Ramos (cell line): ENCODE measurements around the gene ANXA6.

Source experiments
- in situ Hi-C: fragments of 300-500 bp; cut with MboI; formaldehyde crosslinking; loops from one replicate; pipeline ENCODE4 v1.14.3; 2022; ENCODE audit warnings: low sequenced_read_pairs; ENCODE audit not compliant: unreplicated experiment

ANXA6 gene

DNA sequence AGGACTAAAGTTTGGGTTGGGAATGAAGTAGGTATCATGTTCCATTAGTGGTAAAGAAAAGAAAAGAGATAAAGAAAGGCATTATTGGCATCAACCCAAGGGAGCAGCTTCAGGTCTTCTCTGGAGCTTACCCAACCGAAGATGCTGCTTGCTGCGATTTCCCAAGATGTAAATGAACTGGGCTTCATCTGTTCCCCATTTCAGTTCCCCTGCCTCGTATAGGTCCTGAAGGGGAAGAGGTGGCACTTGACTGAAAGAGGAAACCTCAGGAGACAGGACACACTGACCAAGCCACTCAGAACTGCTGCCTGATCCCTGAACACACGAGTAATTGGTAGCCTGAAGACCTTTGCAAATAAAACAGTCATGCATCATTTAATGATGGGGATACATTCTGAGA is 24.6 kb downstream of the ANXA6 start:
- in situ Hi-C loops: no loop called here

DNA sequence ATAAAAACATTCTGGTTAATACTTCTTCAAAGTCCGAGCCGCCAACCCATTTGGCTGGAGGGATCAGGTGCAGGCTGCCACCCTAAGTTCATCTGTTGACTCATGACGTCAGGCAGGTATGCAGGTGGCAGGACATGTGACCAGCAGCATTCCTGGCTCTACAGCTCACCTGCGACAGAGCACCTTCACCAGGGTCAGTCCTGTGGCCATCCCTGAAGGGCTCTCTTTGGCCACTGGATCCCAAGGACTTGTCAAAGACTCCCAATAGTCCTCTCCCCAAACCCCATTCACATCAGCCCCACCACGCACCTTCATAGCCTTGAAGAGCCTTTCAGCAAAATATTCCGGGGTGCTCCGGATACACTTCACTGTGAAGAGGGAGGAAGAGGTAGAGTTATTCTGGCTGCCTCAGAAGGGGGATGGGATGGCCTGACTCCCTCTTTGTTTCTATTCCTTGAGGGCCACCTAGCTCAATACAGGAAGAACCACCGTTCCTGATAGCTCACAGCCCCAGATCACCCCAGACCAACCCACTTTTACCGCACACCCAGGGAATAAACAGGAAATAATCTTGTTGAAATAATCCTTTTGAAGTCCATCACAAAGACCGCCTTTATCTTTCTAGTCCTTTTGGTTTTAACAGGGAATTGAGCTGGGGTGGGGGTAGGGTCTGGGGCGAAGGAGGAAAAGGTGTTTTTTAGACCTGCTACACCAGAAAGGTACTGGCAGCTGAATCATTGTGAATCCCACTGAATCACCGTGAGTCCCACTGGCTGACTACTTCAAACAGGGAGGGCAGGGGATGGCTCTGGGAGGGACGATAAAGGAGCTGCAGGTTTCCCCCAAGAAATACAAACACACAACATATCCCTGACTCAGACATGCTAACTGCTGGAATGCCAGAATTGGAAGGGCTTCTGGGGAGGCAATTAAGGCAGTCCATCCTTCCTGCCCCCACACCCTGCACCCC is 26.4 kb downstream of the ANXA6 start:
- in situ Hi-C loops: no loop called here

DNA sequence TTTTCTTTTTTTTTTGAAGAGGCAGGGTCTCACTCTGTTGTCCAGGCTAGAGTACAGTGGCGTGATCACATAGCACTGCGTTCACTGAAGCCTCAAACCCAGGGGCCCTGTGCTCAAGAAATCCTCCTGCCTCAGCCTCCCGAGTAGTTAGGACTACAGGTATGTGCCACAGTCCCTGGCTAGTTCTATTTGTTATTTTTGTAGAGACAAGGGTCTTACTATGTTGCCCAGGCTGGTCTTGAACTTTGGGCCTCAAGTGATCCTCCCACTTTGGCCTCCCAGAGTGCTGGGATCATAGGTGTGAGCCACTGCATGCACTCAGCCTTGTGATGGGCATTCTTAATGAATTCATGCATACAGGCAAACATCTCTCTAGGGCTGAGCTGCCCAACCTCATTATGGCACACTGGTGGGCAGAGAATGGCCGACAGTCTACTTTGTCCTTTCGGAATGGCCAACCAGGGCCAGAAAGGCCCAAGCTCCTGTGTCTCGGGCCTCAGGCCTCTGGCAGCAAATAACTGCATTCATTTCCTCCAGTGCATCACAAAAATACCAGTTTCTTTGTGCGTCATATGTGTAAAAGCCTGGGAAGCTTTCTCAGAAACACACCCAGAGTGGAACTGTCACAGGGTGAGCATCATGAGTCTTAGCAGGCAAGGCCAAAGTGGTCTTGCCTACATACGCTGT is 27.2 kb downstream of the ANXA6 start:
- in situ Hi-C loops: no loop called here

DNA sequence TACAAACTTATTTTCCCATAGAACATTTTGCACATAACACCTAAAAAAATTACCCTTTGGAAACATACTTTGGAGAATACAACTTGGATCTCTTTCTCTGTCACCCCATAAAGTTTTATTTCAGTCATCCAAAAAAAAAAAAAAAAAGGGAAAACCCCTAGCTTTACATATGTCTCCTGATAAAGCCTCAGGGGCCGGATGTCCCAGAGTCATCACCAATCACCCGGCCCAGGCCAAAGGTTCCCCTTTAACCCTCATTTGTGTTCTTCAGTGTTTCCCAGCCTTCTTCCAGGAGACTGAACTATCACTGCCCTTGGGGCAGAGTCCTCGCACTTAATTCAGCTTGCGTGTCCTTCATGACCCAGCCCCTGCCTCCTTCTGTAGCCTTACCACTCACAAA is 28.8 kb downstream of the ANXA6 start:
- in situ Hi-C loops: loop anchor here (10.0 kb wide), 1 partner anchor 116 kb away; no protein-coding TSS in a partner anchor

DNA sequence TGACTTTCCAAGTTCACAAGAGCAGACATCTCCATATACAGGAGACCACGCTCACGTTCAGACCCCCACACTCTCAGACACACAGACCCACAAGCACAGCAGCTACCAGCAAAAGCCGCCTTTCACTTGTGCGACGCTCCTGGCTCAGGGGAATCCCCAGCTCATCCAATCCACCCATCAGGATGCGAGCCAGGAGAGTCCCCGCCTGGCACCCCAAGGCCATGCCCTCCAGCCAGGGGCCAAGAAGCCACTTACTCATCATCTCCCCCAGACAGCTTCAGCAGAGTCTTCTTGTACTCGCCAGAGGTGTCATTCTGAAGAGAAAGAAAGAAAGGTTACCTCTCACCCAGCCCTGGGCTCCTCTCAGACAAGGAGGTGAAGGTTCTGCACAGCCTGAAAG is 29.7 kb downstream of the ANXA6 start:
- in situ Hi-C loops: loop anchor here (10.0 kb wide), 1 partner anchor 117 kb away; no protein-coding TSS in a partner anchor

DNA sequence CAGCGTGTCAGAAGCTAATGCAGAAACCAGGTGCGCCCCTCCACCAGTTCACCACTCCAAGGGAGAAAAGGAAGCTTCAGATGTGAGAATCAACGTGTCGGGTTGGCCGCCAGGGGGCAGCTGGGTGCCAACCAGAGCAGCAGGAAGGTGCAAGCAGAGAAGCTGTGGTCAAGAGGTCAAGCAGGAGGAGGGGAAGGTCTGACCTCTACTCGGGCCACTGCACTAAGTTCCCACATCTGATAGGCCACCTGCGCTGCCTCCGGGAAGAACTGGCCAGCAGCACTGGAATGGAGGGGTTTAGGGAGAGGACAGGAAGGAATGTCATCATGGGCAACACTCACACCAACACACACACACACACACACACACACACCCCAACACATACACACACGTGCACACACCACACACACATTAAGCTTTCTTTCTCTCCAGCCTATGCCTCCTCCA is 31.4 kb downstream of the ANXA6 start:
- in situ Hi-C loops: loop anchor here (10.0 kb wide), 1 partner anchor 119 kb away; no protein-coding TSS in a partner anchor

DNA sequence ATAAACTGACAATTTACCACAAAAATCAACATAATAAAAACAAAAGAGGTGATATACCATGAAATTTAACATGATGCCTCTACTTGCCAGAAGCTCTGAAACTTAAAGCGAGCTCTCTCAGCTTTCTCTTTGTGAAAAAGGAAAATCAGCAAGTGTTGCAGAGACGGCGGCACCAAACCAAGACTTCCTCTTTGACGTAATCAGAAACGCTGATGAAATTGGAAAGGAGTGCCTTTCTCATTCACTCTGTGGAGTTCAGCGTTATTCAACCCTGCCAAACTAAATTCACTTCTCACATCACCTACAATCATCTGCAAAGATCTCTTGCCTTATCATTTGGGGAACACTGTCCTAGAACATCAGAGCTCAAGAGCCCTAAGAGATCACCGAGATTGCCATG is 32.2 kb downstream of the ANXA6 start:
- in situ Hi-C loops: loop anchor here (10.0 kb wide), 1 partner anchor 119 kb away; no protein-coding TSS in a partner anchor

DNA sequence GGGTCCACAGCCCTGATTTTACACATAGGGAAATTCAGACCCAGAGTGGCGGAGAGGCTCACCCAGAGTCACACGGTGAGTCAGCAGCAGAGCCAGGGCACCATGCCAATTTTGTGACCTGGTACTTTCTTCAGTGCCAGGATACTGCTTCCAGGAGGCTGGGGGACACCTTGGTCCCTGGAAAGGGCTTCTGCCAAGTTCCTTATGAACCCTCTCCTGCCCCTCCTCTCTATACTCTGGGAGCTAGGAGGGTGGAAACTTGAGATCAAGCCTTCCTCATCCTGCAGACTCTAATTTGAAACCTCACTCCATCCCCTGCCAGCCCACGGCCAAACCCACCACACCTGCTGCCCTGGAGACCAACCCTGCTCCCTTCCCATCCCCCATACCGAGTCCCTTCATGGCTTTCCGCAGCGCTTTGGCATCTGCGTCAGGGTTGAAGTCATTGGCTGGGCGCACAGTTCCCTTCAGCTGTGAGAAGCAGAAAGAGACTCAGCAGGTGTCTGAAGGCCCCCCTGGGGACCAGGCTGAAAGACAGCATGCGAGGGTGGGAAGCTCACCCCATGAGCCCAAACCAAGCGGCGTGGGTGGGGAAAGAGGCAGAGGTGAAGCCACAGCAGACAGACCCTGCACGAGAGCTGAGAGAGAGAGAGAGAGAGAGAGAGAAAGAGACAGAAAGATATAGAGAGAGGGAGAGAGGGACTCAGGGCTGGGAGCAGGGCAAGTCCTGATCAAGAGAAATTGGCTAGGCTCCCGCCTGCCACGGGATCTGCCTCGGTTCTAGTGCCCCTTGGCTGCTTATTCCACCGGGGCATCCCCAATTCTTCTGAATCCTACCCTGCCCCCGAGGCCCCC is 33.5 kb downstream of the ANXA6 start:
- in situ Hi-C loops: loop anchor here (5.0 to 10.0 kb wide), 2 partner anchors 38 to 121 kb away; no protein-coding TSS in a partner anchor

DNA sequence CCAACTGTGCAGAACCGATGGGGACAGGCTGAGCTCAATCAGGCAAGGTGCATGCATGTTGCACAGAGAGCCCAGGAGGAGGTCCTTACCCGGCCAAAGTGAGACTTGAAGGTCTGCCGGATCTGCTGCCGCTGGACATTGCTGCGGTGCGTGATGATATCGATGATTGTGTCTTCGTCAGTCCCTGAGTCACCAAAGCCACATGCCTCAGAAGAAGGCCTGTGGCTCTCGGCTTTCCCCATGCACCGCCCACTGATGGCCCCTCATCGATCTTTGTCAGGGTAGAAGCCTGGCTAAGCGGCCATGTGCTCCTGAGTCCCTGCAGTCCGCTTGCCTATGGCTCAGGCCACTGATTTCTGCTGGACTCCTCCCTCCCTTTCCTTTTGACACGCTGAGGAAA is 34.8 kb downstream of the ANXA6 start:
- in situ Hi-C loops: loop anchor here (5.0 to 10.0 kb wide), 2 partner anchors 39 to 122 kb away; no protein-coding TSS in a partner anchor

DNA sequence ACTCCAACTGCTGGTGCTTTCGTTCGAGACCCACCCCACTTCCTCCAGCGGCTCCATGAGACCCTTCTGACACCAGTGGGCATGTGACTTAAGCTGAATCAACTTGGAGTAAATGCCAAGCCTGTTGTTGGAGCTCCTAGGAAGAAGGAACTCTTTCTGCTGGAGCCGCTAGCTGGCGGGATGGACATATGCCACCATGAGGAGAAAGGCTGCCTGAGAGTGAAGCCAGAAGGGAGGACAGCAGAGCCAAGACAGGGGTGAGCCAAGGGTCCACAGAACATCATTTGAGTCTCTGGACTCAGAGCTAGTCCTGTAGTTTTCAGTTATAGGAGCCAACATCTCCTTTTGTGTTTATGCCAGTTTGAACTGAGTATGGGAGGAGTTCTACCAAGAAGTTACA is 35.9 kb downstream of the ANXA6 start:
- in situ Hi-C loops: loop anchor here (5.0 to 10.0 kb wide), 2 partner anchors 41 to 123 kb away; no protein-coding TSS in a partner anchor

DNA sequence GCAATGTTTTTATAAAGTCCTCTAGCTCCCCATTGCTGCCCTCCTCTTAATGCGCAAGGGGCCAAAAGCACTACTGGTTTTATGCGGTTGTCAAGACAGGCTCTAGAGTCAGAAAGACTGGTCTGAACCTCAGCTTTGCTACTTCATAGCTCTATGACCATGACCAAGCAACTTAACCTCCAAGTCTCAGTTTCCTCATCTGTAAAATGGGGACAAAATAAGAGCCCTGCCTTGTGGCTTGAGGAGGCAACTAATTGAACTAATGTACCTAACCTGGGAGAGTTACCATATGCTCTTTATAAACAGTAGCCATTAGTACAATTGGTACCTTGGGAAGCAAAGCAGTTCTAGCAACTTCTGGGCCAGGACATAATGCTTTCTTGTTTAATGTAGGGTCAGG is 36.5 kb downstream of the ANXA6 start:
- in situ Hi-C loops: loop anchor here (5.0 to 10.0 kb wide), 2 partner anchors 41 to 124 kb away; no protein-coding TSS in a partner anchor

DNA sequence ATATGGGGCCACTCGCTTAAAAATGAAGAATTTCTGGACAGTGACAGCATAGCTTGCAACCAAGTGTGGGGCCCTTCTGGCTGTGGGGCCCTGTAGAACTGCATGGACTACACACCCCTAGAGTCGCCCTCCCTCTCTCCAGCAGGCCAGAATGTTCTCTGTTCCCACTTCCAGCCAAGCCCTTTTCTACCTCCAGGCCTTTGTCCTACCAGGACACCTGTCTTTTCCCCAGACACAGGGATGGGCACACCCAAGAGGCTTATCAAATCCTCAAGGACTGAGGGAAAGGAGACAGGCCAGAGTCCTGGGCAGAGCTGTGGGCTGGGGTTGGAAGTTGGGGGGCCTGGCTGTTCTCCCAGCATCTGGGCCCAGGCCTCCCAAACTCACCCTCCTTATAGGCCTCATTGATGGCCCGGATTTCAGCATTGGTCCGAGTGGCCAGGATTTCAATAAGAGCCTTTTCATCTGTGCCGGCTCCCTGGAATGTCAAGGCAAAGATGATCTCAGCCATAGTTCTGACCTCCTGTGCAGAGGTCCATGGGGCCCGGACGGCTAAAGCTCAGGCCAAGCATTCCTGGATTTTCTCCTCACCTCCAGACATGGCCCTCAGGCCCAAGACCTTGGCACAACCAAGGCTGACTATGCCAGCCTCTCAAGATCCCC is 38.5 kb downstream of the ANXA6 start:
- in situ Hi-C loops: loop anchor here (5.0 to 10.0 kb wide), 2 partner anchors 67 to 314 kb away; no protein-coding TSS in a partner anchor

DNA sequence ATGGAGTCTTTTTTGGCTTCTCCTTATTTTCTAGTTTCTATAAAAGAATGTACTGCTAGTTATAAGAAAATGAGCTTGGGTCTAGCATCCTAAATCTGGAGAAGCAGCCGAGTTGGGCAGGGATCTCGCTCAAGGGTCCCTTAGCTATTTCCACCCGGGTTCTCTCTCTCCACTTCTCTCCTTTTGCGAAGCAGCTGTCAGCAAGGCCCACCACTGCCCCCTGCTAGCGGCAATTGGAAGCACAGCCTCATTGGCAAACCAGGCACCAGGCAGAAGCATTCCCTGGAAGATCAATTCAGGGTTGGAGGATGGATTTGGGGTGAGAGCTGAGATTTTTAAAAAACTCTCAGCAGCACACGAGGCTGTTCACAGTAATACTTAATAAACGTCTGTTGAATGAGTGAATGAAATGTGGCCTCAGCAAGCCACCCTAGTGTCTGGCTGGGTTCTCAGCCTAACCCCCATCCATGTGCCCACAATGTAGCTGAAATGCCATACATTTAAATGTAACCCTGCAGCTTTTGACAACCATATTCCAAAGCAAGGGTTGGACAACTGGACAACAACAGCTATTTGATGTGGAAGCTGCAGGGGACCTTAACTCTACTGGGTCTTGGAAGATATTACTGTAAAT is 42.2 kb downstream of the ANXA6 start:
- in situ Hi-C loops: loop anchor here (5.0 to 10.0 kb wide), 2 partner anchors 63 to 311 kb away; no protein-coding TSS in a partner anchor

DNA sequence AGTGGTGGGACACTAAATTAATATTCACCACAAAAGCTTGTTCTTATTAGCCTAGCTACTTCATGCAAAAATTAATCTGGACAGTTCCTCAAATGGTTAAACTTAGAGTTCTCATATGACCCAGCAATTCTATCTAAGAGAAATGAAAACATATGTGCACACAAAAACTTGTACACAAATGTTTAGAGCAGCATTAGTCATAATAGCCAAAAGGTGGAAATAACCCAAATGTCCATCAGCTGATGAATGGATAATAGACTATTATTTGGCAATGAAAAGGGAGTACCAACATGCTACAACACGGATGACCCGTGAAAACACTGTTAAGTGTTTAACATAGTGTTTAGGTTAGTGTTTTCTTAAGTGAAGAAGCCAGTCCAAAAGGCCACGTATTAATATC is 43.9 kb downstream of the ANXA6 start:
- in situ Hi-C loops: loop anchor here (10.0 kb wide), 1 partner anchor 309 kb away; no protein-coding TSS in a partner anchor

DNA sequence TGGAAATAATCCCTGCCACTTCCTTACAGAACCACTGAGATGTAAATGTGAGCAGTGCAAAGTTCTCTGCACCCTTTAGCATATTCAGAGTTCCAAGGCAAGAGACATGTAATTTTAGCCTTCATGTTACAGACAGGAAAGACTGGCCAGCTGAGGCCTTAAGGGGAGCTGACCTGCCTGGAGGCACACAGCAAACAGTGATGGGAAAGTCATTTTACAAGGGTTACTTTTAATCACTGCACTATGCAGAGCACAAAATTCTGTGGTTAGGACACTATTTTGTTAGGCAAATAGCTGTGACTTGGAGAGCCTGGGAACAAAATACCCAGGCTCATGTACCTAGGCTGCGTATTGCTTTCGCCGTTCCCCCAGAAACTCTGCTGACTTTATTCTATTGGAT is 46.6 kb downstream of the ANXA6 start:
- in situ Hi-C loops: loop anchor here (10.0 kb wide), 1 partner anchor 306 kb away; no protein-coding TSS in a partner anchor

DNA sequence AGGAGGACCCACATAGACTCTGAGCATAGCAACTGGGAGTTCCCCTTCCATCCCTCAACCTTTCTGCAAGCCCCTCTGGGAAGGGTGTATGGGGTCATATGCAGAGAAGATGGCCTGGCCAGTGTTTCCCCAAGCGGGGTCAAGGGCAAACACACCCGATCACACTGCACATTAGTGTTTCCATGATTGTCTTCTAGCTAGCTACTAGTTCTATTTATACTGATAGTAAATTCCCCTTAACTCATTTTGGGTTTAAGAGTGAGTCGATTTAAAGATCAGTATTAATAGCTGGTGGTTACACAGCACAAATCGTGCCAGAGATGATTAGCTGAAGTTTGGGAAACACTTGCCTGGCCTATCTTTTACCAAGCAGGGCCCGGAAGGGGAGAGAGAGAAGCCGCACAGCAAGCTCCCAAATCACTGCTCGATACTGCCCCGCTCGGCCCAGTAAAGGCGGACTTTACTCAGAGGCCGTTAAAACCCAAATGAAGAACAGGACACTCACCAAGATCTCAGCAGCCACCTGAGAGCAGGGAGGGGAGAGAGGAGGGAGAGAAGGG is 47.4 kb downstream of the ANXA6 start:
- in situ Hi-C loops: loop anchor here (10.0 kb wide), 1 partner anchor 305 kb away; no protein-coding TSS in a partner anchor

DNA sequence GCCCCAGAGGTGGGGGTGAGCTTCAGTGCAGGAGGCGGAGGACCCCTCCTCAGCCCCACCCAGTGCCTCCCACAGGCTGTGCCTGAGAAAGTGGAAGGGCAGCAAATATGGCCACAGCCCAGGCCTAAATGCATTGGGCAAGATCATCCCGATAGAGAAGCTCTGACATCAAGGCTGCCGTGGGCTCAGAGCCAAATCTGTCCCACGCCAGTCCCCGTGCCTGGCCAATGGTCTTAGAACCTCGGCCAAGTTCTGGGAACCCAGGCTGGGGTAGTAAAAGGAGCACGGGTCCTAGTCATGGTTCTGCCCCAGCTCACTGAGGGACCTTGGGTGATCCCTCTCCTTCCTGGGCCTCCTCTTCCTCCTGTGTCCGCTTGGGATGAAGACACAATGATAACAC is 49.0 kb downstream of the ANXA6 start:
- in situ Hi-C loops: no loop called here
